ENCODE results near the gene MAGEH1.
"Not testable (repeated sequence)": the region's sequence is repeated elsewhere in the genome, so short reads cannot be mapped to it uniquely, and the experiment has no call there.

DNA sequence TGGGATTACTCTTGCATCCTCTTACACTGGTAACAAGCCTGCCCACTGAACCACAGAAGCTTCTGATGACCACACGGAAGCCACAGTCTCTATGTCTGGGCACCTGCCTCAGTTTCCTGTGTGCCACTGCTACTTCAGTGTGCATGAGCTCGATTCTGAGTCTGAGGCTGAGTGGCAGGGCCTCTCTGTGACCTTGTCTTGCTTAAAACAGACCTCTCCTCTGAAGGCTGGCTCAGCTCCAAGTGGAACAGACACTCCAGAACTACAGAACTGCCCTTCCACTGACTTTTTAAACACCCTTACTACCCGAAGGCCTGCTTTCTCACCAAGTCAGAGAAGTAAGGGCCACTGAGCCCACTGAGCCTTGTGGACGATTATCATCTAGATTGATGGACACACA, 8.0 kb downstream of the MAGEH1 start:
- TF ChIP-seq, protein P1, sequence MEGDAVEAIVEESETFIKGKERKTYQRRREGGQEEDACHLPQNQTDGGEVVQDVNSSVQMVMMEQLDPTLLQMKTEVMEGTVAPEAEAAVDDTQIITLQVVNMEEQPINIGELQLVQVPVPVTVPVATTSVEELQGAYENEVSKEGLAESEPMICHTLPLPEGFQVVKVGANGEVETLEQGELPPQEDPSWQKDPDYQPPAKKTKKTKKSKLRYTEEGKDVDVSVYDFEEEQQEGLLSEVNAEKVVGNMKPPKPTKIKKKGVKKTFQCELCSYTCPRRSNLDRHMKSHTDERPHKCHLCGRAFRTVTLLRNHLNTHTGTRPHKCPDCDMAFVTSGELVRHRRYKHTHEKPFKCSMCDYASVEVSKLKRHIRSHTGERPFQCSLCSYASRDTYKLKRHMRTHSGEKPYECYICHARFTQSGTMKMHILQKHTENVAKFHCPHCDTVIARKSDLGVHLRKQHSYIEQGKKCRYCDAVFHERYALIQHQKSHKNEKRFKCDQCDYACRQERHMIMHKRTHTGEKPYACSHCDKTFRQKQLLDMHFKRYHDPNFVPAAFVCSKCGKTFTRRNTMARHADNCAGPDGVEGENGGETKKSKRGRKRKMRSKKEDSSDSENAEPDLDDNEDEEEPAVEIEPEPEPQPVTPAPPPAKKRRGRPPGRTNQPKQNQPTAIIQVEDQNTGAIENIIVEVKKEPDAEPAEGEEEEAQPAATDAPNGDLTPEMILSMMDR (conservative IDR thresholded peaks at IDR 0.05; ENCODE audit: low read depth, low read length), result not testable (repeated sequence)
- TF ChIP-seq EZH2 (IDR thresholded peaks at IDR 0.05; ENCODE audit: borderline replicate concordance, low read depth, low read length, poor library complexity, severe bottlenecking), result not testable (repeated sequence)
